Left ventricle myocardium inferior (tissue), 1 donor: ENCODE measurements around the gene PIPOX. TPM values are rescaled to one million over a fixed set of nuclear protein-coding genes. Genes with fewer than 3 reads are reported as not detected.

Experiments used
- DNase-seq: peaks from one replicate; pipeline ENCODE4 v3.0.0-alpha.2; 2020
- H3K27ac ChIP-seq: fragments of 200-600 bp; replicated peaks from 2 replicates; pipeline ENCODE4 v1.8.0; 2021
- H3K27me3 ChIP-seq: fragments of 200-600 bp; 2 replicates; pipeline ENCODE4 v1.8.0; 2021; ENCODE audit warnings: low read depth
- H3K36me3 ChIP-seq: fragments of 200-600 bp; 2 replicates; pipeline ENCODE4 v1.8.0; 2021
- H3K4me1 ChIP-seq: fragments of 200-600 bp; 2 replicates; pipeline ENCODE4 v1.8.0; 2021
- H3K4me3 ChIP-seq: fragments of 200-600 bp; 2 replicates; pipeline ENCODE4 v1.8.0; 2021; ENCODE audit warnings: mild to moderate bottlenecking, moderate library complexity
- H3K9me3 ChIP-seq: fragments of 200-600 bp; replicated peaks from 2 replicates; pipeline ENCODE4 v1.8.0; 2021
- intact Hi-C: fragments of 100-400 bp; cut with micrococcal nuclease; formaldehyde crosslinking; loops from one replicate; pipeline ENCODE4 v1.11.0; 2022
- total RNA-seq: library from RNA; stranded (reverse); fragmentation: NEBNext Ultra II Directional; extraction: Animal tissue kit (Norgen Biotek cat#: 25700); gene quantifications from one replicate; pipeline ENCODE4 v1.2.1, GENCODE V29; 2021
- TF ChIP-seq, protein P1 (sequence below): fragments of 200-600 bp; IDR thresholded peaks from 2 replicates; pipeline ENCODE4 v1.8.0; 2021; ENCODE audit warnings: antibody characterized with exemption, mild to moderate bottlenecking, borderline replicate concordance
- donor health status: DM: no; HTN: yes; CAD: no; lungs with severe emphysema.

The PIPOX gene
- total RNA-seq, 1 donor from 2014 or later, result 0.60 TPM

DNA sequence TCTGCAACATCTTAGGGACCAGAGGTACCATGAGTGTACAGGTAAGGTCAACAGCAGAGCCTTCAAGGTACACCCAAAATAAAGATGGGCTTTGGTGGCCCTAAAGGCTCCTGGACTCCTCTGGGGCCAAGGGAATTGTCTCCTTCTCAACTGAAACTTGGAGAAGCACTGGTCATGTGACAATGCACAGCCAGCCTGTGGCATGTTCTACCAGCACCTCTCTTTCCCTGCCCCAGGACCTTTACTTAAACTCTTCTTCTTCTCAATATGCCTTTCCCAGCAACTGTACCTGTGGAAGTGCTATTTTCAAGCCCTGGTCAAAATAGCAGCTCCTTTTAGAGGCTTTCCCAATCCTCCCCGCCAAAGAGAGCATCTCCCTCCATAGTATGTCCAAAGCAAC is 28.4 kb downstream of the PIPOX start:
- intact Hi-C loops, result no loop called here
- no peak overlapping the region for H3K4me3 ChIP-seq

DNA sequence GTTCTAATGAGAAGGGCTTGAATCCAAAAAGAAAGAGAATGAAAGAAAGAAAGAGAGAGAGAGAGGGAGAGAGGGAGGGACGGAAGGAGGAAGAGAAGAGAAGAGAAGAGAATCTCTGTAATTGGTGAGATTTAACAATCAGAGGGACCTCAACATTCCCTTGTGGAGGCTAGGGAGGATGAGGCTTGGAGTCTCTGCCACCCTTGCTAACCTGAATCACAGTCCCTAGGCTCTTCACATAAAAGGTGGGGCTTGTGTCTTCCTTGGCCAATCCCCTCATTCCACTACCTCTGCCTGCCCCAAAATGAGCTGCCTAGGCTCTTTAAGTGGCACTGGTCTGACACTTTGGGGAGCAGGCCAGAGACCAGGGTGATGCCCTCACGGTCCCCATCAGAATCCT is 30.1 kb downstream of the PIPOX start:
- peaks cover 32% of the 10 kb centered on the region for H3K36me3 ChIP-seq
- DNase-seq, result no peak
- H3K4me3 ChIP-seq, result no peak overlapping the region
- H3K27me3 ChIP-seq, result no peaks in the 10 kb centered on the region
- H3K4me1 ChIP-seq, result peaks cover 58% of the 10 kb centered on the region
- TF ChIP-seq, protein P1, sequence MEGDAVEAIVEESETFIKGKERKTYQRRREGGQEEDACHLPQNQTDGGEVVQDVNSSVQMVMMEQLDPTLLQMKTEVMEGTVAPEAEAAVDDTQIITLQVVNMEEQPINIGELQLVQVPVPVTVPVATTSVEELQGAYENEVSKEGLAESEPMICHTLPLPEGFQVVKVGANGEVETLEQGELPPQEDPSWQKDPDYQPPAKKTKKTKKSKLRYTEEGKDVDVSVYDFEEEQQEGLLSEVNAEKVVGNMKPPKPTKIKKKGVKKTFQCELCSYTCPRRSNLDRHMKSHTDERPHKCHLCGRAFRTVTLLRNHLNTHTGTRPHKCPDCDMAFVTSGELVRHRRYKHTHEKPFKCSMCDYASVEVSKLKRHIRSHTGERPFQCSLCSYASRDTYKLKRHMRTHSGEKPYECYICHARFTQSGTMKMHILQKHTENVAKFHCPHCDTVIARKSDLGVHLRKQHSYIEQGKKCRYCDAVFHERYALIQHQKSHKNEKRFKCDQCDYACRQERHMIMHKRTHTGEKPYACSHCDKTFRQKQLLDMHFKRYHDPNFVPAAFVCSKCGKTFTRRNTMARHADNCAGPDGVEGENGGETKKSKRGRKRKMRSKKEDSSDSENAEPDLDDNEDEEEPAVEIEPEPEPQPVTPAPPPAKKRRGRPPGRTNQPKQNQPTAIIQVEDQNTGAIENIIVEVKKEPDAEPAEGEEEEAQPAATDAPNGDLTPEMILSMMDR, result no peak
- no peak overlapping the region for H3K27ac ChIP-seq
- H3K9me3 ChIP-seq, result no peaks in the 10 kb centered on the region
- intact Hi-C loops, result no loop called here

More for the DNA sequence above, 28.4 kb downstream of the PIPOX start:
- Histone ChIP-seq H3K27ac (no peak overlapping the region), H3K36me3 (peaks cover 14% of the 10 kb centered on the region), H3K9me3 (no peaks in the 10 kb centered on the region), H3K4me1 (peaks cover 46% of the 10 kb centered on the region), H3K27me3 (no peaks in the 10 kb centered on the region)
- no peak for DNase-seq
- TF ChIP-seq, protein P1, result no peak

DNA sequence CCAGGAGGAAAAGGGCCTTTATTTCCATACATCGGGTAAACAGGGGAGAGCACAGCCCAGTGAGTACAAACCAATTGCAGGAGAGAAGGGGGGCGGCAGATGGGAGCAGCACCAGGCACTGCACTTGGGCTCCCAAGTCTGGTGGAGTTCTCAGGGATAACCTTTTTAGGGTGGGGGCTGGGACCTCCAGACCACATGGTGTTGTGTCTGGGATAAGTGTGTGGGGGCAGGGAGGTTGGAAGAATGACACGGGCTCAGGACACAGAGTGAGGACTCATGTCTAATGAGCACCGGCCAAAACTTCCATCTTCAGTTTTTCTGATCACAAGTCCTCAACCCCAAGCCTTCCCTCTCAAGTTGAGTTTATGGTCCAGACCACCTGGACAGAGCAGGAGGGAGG is 30.6 kb downstream of the PIPOX start:
- H3K36me3 ChIP-seq, result peaks cover 36% of the 10 kb centered on the region
- H3K9me3 ChIP-seq, result no peaks in the 10 kb centered on the region
- TF ChIP-seq, protein P1, result no peak
- H3K27ac ChIP-seq, result no peak overlapping the region
- H3K27me3 ChIP-seq, result no peaks in the 10 kb centered on the region
- no peak overlapping the region for H3K4me3 ChIP-seq
- DNase-seq, result no peak
- intact Hi-C loops, result no loop called here
- H3K4me1 ChIP-seq, result peaks cover 63% of the 10 kb centered on the region

DNA sequence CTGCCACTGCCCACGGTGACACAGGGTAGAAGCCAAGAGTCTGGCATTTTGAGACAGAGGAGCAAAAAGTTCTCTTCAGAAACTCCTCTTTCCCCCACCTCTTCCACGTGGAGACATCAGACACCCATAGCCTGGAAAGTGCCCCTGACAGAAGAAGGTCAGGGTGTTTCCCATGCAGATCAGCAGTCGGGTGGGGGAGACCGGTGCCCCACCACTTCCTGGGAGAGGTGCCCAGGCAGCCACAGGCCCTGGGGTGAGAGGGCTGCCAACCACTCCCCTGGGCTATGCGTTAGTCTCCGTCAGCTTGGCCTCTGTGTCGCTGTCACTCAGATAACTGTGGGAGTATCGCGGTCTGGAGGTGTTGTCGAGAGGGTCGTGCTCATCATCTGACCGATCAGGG is 31.5 kb downstream of the PIPOX start:
- peak; percentile 50 for DNase-seq
- H3K4me1 ChIP-seq, result peaks cover 72% of the 10 kb centered on the region
- intact Hi-C loops, result no loop called here
- no peaks in the 10 kb centered on the region for H3K27me3 ChIP-seq
- peak overlapping the region; percentile 36 for H3K27ac ChIP-seq
- H3K36me3 ChIP-seq, result peaks cover 46% of the 10 kb centered on the region
- H3K4me3 ChIP-seq, result no peak overlapping the region
- H3K9me3 ChIP-seq, result no peaks in the 10 kb centered on the region
- TF ChIP-seq, protein P1, result no peak

DNA sequence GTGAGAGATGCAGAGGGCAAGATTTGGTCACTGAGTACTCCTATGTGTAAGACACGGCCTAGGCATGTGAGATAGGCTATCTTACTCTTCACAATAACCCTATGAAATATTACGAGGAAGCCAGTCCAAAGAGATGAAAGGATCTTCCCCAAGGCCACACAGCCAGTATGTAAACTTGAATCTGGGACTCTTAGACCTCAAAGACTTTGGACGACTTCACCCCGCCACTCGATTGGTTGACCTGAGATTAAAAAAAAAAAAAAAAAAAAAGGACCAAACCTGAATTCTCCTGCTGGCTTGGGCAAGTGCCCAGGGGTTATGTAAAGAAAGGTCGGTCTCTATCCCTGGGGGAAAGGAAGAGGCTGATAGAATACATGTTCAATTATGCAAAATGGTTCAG is 33.1 kb downstream of the PIPOX start:
- Histone ChIP-seq H3K36me3 (peaks cover 62% of the 10 kb centered on the region), H3K27ac (no peak overlapping the region), H3K9me3 (no peaks in the 10 kb centered on the region), H3K4me1 (peaks cover 62% of the 10 kb centered on the region), H3K4me3 (no peak overlapping the region), H3K27me3 (no peaks in the 10 kb centered on the region)
- intact Hi-C loops, result no loop called here
- TF ChIP-seq, protein P1, result no peak
- no peak for DNase-seq

DNA sequence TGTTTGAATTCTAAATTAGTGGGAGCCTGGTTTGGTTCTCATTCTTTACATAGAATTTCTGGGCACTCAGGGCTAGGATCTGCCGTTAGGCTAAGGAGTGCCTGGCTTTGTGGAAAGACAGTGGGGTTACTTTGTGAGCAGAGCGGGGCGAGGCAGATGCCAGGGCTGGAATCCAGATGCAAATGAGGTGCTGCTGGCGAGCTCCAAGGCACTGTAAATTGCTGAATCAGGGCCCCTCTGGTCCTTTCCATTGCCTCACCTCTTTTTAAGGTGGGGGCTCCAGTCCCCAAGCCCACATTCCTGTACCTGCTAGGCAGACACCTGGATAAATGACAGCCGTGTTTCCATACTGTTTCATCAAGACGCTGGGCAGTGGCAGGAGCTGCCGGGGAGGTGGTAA is 33.8 kb downstream of the PIPOX start:
- H3K27ac ChIP-seq, result no peak overlapping the region
- H3K4me3 ChIP-seq, result no peak overlapping the region
- no peak for DNase-seq
- TF ChIP-seq, protein P1, result no peak
- intact Hi-C loops, result no loop called here
- no peaks in the 10 kb centered on the region for H3K27me3 ChIP-seq
- H3K9me3 ChIP-seq, result no peaks in the 10 kb centered on the region
- H3K36me3 ChIP-seq, result peaks cover 68% of the 10 kb centered on the region
- H3K4me1 ChIP-seq, result peaks cover 55% of the 10 kb centered on the region
